HEK293 (cell line): ENCODE measurements around the gene SDF2.

Experiments used
- BCL6B ChIP-seq: fragments of 450-650 bp; formaldehyde crosslinking; IDR thresholded peaks from 2 replicates; pipeline ENCODE4 v1.5.1; 2017; ENCODE audit warnings: missing biosample characterization, missing genetic modification characterization
- CTCF ChIP-seq: fragments of 450-650 bp; formaldehyde crosslinking; IDR thresholded peaks from 2 replicates; pipeline ENCODE4 v1.5.1; 2016; ENCODE audit warnings: missing biosample characterization, missing genetic modification characterization
- REST ChIP-seq: fragments of 450-650 bp; formaldehyde crosslinking; IDR thresholded peaks from 2 replicates; pipeline ENCODE4 v1.5.1; 2016; ENCODE audit warnings: missing biosample characterization, missing genetic modification characterization
- SP2 ChIP-seq: fragments of 450-650 bp; formaldehyde crosslinking; IDR thresholded peaks from 2 replicates; pipeline ENCODE4 v1.5.1; 2016; ENCODE audit warnings: missing biosample characterization, missing genetic modification characterization
- ZBTB8A ChIP-seq: fragments of 450-650 bp; formaldehyde crosslinking; IDR thresholded peaks from 2 replicates; pipeline ENCODE4 v1.5.1; 2016; ENCODE audit warnings: missing biosample characterization, missing genetic modification characterization
- ZNF580 ChIP-seq: fragments of 450-650 bp; formaldehyde crosslinking; IDR thresholded peaks from 2 replicates; pipeline ENCODE4 v1.5.1; 2016; ENCODE audit warnings: missing biosample characterization, missing genetic modification characterization
- ZNF785 ChIP-seq: fragments of 450-650 bp; formaldehyde crosslinking; IDR thresholded peaks from 2 replicates; pipeline ENCODE4 v1.5.1; 2016; ENCODE audit warnings: missing biosample characterization, missing genetic modification characterization

- TF ChIP-seq ZNF785 (tag by site-specific recombination): no peak
- TF ChIP-seq REST (tag by site-specific recombination): no peak
- TF ChIP-seq CTCF (tag by site-specific recombination): no peak
- TF ChIP-seq BCL6B (tag by site-specific recombination): no peak
- no peak for TF ChIP-seq ZBTB8A (tag by site-specific recombination)
- no peak for TF ChIP-seq SP2 (tag by site-specific recombination)
- TF ChIP-seq ZNF580 (tag by site-specific recombination): no peak
These were observed 23.7 kb upstream of the SDF2 start for GRCh38 chr17:28685366-28685765.
